G401.6 (cell line): ENCODE measurements around the gene PPP6R3.

Experiments used
- FAIRE-seq: peaks from 2 replicates; lab custom pipeline; 2012; peaks lifted over from hg19 to GRCh38; lab: Jason Lieb, UNC

PPP6R3 gene

GRCh38 chr11:68651985-68652682 is 191.6 kb downstream of the PPP6R3 start:
- no peak for FAIRE-seq

DNA sequence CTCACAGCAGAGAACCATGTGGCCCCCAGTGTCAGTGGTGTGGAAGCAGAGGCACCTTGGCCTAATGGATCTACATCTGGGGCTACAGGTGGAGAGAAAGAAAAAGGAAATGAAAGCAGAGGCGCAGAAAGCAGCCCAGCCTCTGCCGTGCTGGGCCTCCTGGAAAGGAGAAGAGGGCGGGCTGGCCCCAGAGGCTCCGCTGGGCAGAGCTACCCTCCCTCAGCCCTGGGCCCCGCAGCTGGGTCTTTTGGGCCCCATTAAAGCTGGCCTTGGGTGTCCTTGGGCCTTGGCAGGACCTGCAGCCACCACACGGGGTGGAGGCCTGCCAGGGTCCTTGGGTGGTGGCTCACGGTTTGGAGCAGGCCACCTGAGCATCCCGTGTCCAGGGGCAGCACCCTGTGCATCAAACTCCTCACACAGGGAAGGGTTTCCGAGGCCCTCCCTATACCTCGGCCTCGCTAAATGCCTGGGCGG is 192.2 kb downstream of the PPP6R3 start:
- no peak for FAIRE-seq

DNA sequence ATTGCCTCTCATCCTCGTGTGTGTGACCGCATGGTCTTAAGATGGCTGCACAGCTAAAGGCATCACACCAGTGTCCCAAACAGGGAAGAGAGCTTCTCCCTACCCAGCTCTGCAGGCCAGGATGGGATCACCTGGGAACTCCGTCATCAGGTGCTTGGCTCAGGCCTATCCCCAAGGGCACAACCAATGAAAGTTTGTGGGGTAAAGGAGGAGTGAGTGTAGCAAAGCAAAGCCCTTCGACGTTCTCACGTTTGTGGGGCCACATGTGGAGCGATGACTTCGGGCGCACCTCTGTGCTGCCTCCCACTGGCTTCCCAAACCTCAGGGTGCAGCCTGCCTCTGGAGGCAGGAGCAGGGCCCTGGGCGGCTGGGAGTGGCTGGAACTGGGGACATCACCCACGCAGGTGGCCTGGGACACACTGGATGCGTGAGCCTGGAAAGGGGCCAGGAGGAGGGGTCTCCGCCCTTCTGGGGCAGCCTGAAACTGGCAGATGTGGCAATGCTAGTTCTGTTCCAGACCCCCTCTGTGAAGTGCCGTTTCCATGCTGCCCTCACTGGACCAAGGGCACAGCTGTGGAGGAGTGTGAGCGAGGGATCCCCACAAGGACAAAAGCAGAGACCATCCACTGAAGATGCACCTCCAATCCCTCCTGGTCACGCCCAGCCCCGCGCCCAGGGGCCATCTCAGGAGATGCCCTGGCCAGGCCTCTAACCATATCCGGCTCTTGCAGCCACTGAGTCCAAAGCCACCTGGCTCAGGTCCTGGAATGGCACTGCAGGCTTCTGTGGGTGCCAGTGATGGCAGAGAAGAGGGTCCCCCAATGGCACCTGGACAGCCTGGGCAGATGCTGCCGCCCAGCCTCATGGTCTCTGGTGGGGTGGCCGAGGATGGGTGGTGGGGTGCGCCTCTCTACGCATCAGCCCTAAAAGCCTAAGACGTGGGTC is 193.2 kb downstream of the PPP6R3 start:
- no peak for FAIRE-seq

DNA sequence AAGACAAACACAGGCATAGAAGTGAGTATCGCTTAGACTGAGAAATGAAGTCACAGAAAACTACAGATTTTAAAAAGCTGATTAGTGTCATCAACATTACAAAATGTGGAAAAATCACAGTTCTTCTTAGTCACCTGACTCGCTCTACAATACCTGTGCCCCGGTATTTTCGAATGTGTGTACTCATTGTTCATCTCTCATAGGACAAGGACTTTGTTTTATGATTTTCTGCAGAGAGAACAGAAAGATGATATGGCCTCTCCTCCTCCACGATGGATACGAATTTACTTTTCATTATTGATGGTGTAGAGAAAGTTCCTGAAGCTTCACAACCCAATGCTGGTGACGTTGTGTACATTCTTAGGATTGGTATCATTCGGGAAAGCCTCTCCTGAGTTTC is 194.4 kb downstream of the PPP6R3 start:
- no peak for FAIRE-seq

DNA sequence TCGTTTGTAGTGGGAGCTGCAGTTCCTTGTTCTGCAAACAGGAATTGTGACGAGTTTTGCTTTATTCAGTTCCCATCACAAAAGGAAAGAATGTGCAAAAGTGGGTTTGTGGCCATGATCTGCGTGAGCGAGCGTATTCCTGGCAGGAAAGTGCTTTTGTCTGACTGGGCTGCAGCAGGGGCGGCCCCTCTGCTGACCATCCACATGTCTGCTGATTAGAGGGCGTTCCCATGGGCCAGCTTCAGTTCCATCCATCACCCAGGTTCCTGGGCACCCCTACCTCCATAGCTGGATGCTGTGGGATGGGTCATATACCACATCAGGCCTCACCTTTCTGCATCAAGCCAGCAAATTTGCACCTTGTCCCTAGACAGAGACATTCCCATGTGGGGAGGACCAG is 194.9 kb downstream of the PPP6R3 start:
- no peak for FAIRE-seq

DNA sequence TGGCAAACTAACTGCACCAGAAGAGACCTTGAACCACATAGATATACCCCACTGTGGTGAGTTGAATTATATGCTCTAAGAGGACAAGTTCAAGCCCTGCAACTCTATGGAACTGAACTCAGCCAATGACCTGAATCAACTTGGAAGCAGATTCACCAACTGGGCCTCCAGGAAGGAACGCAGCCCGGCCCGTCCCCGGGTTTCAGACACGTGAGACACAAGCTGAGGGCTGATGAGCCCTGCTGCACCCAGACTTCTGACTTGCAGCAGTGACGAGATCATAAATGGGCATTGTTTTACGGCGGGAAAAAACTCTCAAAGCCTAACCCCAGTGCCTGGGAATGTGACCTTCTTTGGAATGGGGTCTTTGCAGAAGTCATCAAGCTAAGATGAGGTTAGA is 195.3 kb downstream of the PPP6R3 start:
- no peak for FAIRE-seq

- no peak for FAIRE-seq
Observed at GRCh38 chr11:68657021-68657780, 196.6 kb downstream of the PPP6R3 start.

GRCh38 chr11:68658097-68658496 is 197.5 kb downstream of the PPP6R3 start:
- no peak for FAIRE-seq

- no peak for FAIRE-seq
Observed at GRCh38 chr11:68658661-68659060, 198.1 kb downstream of the PPP6R3 start.

DNA sequence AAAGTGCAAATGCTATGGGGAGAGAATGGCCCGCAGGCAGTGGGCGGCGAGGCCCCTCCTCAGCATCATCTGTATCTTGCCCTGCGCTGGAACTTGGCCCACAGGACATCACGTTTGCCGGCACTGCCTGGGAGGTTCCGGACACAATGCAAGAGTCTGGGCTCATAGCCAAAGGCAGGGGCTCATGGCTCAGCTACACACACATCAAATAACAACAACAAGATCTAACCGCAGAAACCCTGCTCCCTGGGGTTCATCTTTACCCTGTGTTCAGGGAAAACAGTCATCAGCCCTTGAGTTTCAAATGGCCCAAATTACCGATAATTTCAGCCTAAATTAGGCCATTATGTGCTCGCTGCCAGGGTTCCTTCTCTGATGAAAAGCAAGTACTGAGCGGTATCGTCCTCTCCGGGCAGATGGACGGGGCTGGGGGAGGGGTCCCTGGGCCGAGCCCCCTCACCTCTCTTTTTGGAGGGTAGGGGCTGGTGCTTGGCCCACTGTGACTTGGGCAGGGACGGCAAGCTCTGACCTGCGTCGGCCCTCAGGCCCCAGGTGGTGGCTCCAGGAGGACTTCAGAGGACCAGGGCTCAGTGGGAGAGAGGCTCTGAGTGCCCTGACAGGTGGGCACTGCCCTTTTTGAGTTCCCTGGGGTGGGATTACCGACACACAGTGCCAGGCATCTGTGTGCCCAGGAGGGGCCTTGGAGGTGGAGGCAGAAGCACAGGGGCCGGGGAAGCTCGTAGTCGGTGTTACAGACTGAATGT is 198.8 kb downstream of the PPP6R3 start:
- FAIRE-seq, result no peak

DNA sequence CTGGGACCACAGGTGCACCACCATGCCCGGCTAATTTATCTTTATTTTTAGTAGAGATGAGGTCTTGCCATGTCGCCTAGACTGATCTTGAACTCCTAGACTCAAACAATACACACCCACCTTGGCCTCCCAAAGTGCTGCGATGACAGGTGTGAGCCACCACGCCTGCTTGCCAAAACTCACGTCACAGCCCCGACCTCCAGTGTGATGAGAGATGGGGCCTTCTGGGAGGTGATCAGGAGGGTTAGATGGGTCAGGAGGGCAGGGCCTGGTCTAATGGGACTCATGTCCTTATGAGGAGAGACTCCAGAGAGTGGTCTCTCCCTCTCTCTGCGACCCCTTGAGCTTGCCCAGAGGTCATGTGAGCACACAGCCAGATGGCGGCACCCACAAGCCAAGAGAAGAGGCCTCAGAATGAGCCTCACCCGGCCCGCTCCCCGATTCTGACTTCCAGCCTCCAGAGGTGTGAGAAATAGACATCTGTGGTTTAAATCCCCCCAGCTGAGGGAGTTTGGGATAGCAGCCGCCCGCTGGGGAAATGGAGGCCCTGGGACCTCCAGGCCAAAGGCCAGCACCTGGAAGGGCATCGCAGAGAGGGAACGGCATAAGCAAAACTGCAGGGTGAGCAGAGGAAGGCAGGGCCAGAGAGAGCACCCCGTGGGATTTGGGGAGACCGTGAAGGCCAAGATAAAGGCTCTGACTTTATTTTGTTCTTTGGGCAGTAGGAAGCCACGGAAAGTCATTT is 199.7 kb downstream of the PPP6R3 start:
- FAIRE-seq, result no peak

GRCh38 chr11:68661014-68661413 is 200.5 kb downstream of the PPP6R3 start:
- FAIRE-seq, result no peak

DNA sequence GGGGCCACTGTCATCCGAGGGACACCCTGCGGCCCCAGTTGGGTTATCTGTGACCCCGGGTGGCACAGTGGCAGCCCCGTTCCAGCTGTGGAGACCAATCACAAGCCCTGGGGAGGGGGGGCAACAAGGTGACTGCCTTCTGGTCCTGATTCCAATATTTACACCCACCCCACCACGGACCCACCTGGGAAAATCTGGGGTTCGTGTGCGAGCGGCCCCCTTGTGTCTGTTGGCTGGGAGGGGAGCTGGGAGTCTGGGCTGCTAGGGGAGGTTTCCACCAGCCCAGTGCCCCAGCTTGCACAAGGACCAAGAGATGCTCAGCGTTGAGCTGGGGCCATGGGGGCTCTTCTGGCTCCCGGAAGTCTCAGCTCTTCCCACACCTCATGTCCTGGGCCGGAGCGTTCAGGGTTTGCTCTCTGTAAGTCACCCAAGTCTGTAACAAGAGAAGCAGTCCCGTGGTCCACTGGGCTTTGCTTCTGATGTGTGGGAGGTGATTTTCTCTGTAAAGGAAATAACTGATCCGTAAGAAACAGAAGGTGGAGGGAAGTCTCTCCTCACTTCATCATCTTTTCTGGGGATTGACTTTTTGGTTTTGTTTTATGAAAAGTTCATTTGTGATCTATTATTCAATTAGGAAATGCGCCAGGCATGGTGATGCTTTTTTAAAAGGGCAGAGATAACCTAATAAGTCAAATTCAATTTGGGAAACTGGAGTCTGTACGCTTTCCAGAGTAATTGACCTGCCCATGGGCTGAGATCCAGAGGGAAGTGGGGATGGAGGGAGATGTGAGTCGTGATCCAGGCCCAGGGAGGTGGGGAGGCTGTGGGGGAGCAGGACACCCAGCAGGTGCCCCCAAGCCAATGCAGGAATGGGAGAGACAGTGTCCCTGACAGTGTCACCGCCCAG is 201.4 kb downstream of the PPP6R3 start:
- no peak for FAIRE-seq

DNA sequence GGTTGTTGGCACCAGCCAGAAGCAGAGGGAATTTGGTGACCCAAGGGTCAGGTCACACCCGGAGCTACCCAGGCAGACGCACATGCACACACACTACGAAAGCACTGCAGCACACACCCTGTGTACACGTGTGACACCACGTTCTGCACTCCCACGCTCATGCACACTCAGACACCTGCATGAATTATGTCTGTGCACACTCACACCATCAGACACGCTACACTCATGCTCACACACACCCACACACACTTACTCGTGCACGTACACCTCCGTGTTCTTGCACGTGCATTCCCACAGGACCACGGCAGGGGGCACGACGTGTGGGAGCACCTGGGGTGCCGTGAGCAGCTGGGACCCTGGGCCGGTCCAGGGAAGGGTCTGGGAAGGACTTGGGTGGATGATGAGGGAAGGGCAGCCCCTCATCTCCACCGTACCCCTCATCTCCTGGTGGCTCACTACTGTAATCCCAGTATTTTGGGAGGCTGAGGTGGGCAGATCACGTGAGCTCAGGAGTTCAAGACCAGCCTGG is 203.0 kb downstream of the PPP6R3 start:
- no peak for FAIRE-seq

DNA sequence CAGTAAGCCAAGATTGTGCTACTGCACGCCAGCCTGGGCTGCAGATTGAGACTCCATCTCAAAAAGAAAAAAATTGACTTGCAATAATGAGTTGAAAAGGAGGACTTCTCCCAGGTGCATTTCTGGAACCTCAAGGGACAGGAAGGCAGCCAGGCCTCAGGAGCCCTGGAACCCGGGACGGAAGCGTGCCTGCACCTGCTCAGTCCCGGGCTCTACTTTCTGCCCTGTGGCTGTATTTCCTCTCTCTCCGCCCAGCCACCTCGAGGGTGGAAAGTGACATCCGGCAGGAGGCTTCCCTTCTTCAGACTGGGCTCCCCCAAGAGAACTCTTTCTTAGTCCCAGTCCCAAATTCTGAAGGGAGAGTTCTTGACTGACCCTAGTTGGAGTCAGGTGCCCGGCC is 203.6 kb downstream of the PPP6R3 start:
- no peak for FAIRE-seq

DNA sequence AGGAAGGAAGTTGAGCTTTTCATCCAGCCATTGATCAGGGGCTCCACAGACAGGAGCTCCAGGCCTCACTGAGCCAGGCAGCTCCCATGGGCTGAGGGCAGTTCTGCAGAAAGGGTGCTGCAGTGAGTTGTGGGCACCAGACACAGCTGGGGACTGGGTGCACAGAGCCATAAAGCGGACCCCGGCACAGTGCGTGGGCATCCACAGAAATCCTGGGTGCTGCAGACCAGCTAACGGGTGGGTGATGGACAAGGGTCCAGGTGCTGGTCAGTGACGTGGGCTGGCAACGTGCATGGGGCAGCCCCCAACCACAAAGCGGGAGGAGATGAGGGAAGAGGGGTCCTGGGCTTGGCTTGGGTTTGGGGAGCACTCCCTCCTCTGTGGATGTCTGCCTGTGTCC is 204.4 kb downstream of the PPP6R3 start:
- no peak for FAIRE-seq
